IPS DF 6.9 (cell line): ENCODE results near the gene CCL28.
"Not testable (repeated sequence)": the region's sequence is repeated elsewhere in the genome, so short reads cannot be mapped to it uniquely, and the experiment has no call there.

Source experiments
- DNase-seq: peaks from one replicate; pipeline ENCODE4 v3.0.0-alpha.2; 2013; ENCODE audit warnings: low read depth, low spot score
- H3K27ac ChIP-seq: one replicate; pipeline ENCODE4 v1.5.1; 2013; ENCODE audit warnings: low read length, control low read depth
- H3K27me3 ChIP-seq: 2 replicates; pipeline ENCODE4 v1.6.1; 2013; ENCODE audit warnings: mild to moderate bottlenecking, low read length; ENCODE audit not compliant: control insufficient read depth, insufficient read depth
- H3K36me3 ChIP-seq: 2 replicates; pipeline ENCODE4 v1.6.1; 2013; ENCODE audit warnings: low read length; ENCODE audit not compliant: control insufficient read depth, insufficient read depth
- H3K4me1 ChIP-seq: 2 replicates; pipeline ENCODE4 v1.6.1; 2013; ENCODE audit warnings: low read length; ENCODE audit not compliant: control insufficient read depth, insufficient read depth
- H3K4me3 ChIP-seq: 2 replicates; pipeline ENCODE4 v1.5.1; 2013; ENCODE audit warnings: mild to moderate bottlenecking, low read length
- H3K9me3 ChIP-seq: 2 replicates; pipeline ENCODE4 v1.6.1; 2013; ENCODE audit warnings: low read length, inconsistent platforms; ENCODE audit not compliant: control insufficient read depth, insufficient read depth
- WGBS: extraction: QIAGEN DNeasy Blood & Tissue Kit; methylation state at CpG from one replicate; pipeline ENCODE4 v1.1.7; 2013; ENCODE audit warnings: mixed read lengths, missing lambda C conversion rate; ENCODE audit not compliant: insufficient read length, insufficient coverage; 5-methylcytosine and 5-hydroxymethylcytosine counted together

CCL28 gene, protein sequence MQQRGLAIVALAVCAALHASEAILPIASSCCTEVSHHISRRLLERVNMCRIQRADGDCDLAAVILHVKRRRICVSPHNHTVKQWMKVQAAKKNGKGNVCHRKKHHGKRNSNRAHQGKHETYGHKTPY

DNA sequence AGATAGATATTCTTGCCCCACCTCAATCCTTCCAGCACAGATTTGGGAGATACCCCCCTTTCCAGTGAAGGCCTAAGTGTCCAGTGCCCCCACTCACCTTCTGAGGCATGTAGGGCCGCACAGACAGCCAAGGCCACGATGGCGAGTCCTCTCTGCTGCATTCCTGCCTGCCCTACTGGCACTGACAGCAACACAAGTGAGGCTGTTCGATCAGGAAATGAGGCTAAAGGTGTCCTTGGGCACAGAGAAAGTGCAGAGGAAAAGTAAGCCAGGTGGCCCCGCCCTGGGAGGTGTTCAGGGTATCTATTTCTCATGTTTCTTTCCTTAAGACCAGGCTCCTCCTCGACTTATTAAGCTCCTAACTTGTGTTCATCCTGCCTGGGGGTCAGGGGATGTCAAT lies at the start of gene CCL28:
Gene CCL28, minus strand, starts transcription at position 236 of the 400 bp plus-strand sequence. Its CDS starts 75 bp downstream, at position 161.
- Histone ChIP-seq H3K4me1 (no peaks in the 10 kb centered on the region), H3K36me3 (no peaks in the 10 kb centered on the region), H3K27ac (no peak within 1 kb of the TSS), H3K9me3 (no peaks in the 10 kb centered on the region), H3K27me3 (no peaks in the 10 kb centered on the region), H3K4me3 (no peak within 1 kb of the TSS)
- no CpG with 5 or more reads among the region's 6 CpGs for WGBS
- no peak for DNase-seq

DNA sequence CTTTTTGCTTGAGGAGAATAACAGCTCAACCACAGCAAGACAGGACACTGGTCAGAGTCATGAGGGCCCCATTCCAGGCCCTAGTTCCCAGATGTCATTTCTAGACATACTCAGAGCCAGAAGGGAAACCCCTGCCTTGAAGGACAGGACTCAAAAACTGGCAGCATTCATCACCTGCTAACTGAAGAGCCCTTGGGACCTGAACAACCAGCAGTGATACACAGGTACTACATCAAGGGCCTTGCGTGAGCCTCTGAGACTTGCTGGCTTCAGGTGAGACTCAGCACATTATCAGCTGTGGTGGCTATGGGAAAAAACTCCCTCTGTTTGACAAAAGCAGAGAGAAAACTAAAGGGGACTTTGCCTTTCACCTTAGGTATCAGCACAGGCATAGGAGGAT lies 48.9 kb upstream of the CCL28 start:
- Histone ChIP-seq H3K27me3 (no peaks in the 10 kb centered on the region), H3K9me3 (no peaks in the 10 kb centered on the region; the same call in 1 of the 2 replicates), H3K27ac (no peak overlapping the region), H3K4me3 (no peak overlapping the region), H3K4me1 (no peaks in the 10 kb centered on the region), H3K36me3 (no peaks in the 10 kb centered on the region; the same call in 1 of the 2 replicates)
- no CpG with 5 or more reads among the region's 1 CpG for WGBS
- no peak for DNase-seq

DNA sequence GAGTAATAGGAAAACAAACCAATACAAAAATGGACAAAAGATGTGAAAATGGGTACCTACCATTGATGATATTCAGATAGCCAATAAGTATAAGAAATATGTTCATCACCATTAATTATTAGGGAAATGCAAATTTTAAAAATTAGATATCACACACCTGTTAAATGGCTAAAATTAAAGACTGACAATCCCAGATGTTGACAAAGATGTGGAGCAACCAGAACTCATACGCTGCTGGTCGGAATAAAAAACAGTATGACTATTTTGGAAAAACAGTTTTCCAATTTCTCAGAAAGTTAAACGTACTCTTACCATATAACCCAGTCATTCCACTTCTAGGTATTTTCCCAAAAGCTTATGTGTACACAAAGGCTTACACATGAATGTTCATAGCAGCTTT lies 44.4 kb upstream of the CCL28 start:
- no CpG with 5 or more reads among the region's 3 CpGs for WGBS
- Histone ChIP-seq H3K36me3 (no peaks in the 10 kb centered on the region; the same call in 1 of the 2 replicates), H3K9me3 (no peaks in the 10 kb centered on the region; the same call in 1 of the 2 replicates), H3K4me1 (no peaks in the 10 kb centered on the region), H3K27ac (no peak overlapping the region), H3K27me3 (no peaks in the 10 kb centered on the region), H3K4me3 (no peak overlapping the region)
- DNase-seq: no peak

DNA sequence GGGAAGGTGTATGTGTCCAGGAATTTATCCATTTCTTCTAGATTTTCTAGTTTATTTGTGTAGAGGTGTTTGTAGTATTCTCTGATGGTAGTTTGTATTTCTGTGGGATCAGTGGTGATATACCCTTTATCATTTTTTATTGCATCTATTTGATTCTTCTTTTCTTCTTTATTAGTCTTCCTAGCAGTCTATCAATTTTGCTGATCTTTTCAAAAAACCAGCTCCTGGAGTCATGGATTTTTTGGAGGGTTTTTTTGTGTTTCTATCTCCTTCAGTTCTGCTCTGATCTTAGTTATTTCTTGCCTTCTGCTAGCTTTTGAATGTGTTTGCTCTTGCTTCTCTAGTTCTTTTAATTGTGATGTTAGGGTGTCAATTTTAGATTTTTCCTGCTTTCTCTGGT lies 29.4 kb upstream of the CCL28 start:
- H3K9me3 ChIP-seq, H3K27ac ChIP-seq, H3K36me3 ChIP-seq, H3K4me3 ChIP-seq, DNase-seq, H3K4me1 ChIP-seq, H3K27me3 ChIP-seq: not testable (repeated sequence)

DNA sequence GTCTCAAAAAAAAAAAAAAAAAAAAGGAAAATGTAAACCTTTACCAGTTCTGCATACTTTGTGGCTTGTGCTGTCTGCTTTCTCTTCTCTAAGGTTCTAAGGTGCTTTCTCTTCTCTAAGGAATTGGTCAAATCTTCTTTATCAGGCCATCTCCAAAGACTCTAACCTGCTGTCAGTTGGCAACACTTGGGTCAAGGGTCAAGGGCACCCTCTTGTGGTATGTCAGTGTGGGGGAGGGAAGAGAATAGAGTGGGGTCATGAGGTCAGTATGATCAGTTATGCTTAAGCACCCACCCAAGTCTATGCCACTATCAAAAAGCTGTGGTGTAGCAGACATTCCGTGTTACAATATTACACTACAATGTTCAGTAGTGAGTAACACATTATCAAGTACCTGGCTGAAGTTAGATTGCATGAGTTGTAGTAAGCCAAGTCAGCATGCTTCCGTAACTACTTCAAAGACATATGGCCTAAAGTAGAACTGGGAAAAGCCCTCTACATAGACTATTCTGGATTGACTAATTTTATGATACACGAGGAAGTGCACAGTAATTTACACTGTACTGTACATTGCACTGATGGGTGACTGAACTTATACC lies 25.0 kb upstream of the CCL28 start:
- WGBS: no CpG with 5 or more reads among the region's 3 CpGs
- no peaks in the 10 kb centered on the region for H3K9me3 ChIP-seq
- no peak for DNase-seq

DNA sequence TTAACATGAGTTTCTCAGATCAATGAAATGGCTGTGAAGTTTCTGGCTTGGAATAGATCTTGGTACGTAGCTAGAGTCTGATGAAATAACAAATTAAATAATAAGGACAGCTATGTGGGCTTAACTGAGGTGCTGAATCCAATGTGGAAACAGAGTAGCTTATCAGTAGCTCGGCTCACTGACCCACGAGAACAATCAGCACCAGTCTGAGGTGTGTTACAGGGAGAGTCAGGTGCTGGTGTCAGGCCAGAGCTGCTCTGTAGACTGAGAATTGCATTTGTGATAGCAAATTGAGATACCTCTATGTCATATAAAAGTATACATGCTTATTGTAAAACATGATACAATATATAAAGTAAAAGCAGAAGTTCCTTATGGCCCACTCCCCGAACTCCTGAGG lies 21.2 kb upstream of the CCL28 start:
- Histone ChIP-seq H3K36me3 (no peaks in the 10 kb centered on the region), H3K9me3 (no peaks in the 10 kb centered on the region), H3K27me3 (no peaks in the 10 kb centered on the region), H3K4me1 (no peaks in the 10 kb centered on the region), H3K27ac (no peak overlapping the region), H3K4me3 (no peak overlapping the region)
- WGBS: no CpG with 5 or more reads among the region's 4 CpGs
- no peak for DNase-seq

More for the DNA sequence above, 25.0 kb upstream of the CCL28 start:
- H3K27me3 ChIP-seq: no peaks in the 10 kb centered on the region
- no peak overlapping the region for H3K27ac ChIP-seq
- no peak overlapping the region for H3K4me3 ChIP-seq
- no peaks in the 10 kb centered on the region for H3K36me3 ChIP-seq
- no peaks in the 10 kb centered on the region for H3K4me1 ChIP-seq

DNA sequence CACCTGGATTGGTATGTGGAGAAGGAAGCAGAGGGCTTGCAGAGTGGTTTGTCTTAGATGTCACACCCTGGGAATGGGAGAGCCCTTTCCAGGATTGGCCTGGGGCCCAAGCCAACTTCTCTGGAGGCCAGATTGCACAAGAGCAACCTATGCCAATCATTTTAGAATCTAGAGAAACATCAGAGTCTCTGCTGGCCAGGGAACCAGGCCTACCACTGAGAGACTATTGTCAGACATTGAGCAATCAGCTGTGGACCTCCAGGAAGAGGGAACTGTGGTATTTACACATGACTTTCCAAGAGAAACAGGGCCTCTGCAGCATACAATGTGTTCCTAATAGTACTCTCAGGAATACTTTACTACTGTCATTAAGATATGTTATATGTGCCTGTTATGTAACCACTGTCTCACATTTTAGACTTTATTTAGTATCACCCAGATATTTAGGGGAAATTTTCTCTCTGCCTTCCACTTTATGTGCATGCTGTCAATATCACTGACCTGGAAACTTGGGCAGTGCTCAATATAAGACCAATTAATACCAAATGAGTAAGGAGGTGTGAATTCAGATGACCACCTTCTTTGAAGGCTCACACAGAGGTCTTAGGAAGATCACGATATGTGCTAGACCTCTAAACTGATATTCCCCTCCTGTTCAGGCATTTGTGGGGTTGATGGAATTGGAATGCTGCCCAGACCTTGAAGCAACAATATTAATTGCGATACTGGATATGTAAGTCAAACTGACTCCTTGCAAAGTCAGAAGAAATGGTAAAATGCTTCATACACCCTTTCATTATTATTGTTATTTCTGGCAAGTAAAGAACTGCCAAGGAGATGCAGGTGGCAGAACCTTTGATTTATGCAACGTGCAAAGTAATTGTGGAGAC lies 20.5 kb upstream of the CCL28 start:
- Histone ChIP-seq H3K4me3 (no peak overlapping the region), H3K27me3 (no peaks in the 10 kb centered on the region), H3K9me3 (no peaks in the 10 kb centered on the region), H3K36me3 (no peaks in the 10 kb centered on the region), H3K27ac (no peak overlapping the region), H3K4me1 (no peaks in the 10 kb centered on the region)
- DNase-seq: no peak
- no CpG with 5 or more reads among the region's 3 CpGs for WGBS

DNA sequence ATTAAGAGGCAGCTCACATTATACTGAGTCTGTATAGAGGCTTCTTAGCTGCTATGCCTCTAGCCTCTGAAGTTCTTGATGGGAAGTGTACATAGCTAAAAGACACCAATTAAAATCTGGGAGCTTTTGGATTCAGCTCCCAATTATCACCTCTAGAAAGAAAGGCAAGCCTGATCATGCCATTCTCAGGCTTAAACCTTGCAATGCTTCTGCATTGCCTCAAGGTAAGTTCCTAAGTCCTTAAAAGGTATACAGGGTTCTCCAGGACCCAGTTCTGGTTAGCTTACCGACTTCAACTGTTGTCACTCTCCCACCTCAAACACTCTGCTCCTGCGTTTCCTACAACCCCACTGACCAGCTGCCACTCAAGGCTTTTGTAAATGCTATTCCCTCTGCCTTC lies 17.5 kb upstream of the CCL28 start:
- Histone ChIP-seq H3K27ac (no peak overlapping the region), H3K4me1 (no peaks in the 10 kb centered on the region), H3K9me3 (no peaks in the 10 kb centered on the region), H3K27me3 (no peaks in the 10 kb centered on the region), H3K36me3 (no peaks in the 10 kb centered on the region), H3K4me3 (no peak overlapping the region)
- no peak for DNase-seq
- WGBS: no CpG with 5 or more reads among the region's 2 CpGs

DNA sequence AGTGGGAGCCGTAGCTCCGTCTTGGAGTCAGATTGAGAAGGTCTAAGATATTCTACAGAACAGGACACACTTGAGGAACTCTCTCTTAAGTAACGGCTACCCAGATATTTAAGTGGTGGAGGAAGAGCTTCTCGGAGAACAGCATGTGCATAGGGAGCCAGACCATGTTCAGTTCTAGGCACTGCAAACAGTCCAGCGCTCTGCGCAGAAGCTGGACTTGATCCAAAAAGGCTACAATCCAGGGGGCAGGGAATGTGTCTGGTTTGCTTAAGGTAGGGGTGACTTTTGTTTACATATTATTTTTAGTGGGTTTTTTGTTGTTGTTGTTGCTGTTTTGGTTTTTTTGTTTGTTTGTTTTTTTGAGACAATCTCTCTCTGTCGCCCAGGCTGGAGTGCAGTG lies 16.8 kb upstream of the CCL28 start:
- Histone ChIP-seq H3K27me3 (no peaks in the 10 kb centered on the region), H3K9me3 (no peaks in the 10 kb centered on the region), H3K4me1 (no peaks in the 10 kb centered on the region), H3K4me3 (no peak overlapping the region), H3K27ac (no peak overlapping the region), H3K36me3 (no peaks in the 10 kb centered on the region)
- no CpG with 5 or more reads among the region's 7 CpGs for WGBS
- DNase-seq: no peak

DNA sequence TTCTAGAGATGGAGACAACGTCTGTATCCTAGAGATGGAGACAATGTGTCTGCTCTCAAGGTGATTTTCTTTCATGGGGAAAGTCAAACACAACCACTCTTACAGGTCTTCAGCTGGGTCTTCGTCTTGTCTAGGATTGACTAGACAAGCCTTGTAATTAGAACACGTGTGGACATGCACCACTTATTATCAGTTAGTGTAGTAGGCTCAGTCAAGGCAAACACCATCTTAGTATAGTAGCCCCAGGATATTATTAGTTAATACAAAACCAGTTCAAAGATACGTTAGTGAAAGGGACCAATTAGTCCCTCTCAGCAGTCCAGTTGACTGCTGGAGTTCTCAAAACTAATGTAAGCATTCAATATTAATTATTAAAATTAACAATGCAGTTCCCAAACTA lies 15.1 kb upstream of the CCL28 start:
- Histone ChIP-seq H3K4me1 (no peaks in the 10 kb centered on the region), H3K4me3 (no peak overlapping the region), H3K27me3 (no peaks in the 10 kb centered on the region), H3K27ac (no peak overlapping the region), H3K36me3 (no peaks in the 10 kb centered on the region), H3K9me3 (no peaks in the 10 kb centered on the region)
- WGBS: no CpG with 5 or more reads among the region's 4 CpGs
- DNase-seq: no peak
